Retina (tissue), 1 donor: ENCODE measurements around the gene UBB.
A peak's percentile ranks its signal among the peaks of the same experiment; 100 is the strongest.
"Not testable (repeated sequence)": the region's sequence is repeated elsewhere in the genome, so short reads cannot be mapped to it uniquely, and the experiment has no call there.

Experiments used
- DNase-seq: peaks from one replicate; pipeline ENCODE4 v3.0.0-alpha.2; 2016

Gene UBB

DNA sequence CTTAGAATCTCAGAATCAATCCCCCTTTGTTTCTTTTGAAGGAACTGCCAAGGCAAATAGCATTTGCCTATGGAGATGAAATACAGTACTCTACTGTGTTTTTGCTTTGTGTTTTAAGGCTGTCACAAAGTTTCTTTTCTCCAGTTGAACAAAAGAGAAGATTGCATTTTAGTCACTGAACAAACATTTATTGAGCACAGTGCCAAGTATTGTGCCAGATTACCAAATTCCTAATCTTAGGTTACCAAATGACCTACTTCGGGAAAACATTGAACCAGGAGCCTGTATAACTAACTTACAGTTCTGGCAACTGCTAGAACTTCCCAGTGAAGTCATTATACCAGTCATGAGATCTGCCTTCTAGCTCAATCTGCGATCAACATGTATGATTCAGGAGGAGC is 3.0 kb upstream of the UBB start:
- DNase-seq = no peak

DNA sequence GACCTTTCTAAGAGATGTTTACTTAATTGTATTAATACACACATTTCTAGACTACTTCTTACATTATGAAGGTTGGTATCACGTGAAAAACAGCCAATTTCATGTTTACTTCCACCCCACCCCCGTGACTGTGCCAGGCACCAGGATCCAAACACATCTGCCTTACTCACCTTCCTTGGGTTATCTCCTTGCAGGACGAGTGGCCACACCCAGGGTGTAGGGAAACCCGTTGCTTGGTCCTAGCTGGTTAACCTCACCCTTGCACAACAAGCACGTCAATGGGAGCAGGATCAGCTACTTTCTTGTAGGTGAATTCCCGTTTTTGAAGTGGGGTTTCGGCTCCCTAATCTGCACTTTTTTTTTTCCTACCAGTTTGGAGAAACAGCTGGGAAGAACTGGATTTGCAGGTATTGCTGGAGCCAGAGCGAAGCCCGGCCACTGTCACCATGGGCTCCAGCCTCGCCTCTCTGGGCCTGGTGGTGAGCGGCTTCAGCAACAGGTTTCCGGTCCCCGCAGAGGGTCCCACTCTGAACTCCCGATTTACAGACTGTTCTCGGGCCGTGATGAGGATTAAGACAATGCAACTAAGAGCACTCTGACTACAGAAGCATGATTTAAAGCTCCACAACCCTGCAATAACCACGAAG is 2.1 kb upstream of the UBB start:
- DNase-seq = no peak

GRCh38 chr17:16379654-16380053 is 1.2 kb upstream of the UBB start:
- no peak for DNase-seq

GRCh38 chr17:16381496-16381820 is 567 bp downstream of the UBB start:
- no peak for DNase-seq

DNA sequence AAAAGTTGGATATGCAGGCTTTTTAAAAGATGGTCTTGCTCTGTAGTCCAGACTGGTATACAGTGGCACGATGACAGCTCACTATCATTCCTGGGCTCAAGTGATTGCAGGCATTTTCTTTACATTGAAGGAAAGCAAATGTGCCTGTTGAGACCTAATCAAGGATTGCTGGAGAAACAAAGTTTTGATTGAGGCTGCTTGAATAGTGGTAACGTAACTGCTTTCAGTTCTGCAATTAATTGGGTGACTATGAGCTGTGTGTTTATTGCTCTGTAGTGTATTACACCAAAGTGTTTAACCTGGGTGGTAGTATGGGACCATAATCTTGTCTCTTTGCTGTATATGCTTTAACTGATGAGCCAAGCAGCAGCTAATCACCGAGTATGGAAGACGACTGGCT is 2.3 kb downstream of the UBB start:
- no peak for DNase-seq

DNA sequence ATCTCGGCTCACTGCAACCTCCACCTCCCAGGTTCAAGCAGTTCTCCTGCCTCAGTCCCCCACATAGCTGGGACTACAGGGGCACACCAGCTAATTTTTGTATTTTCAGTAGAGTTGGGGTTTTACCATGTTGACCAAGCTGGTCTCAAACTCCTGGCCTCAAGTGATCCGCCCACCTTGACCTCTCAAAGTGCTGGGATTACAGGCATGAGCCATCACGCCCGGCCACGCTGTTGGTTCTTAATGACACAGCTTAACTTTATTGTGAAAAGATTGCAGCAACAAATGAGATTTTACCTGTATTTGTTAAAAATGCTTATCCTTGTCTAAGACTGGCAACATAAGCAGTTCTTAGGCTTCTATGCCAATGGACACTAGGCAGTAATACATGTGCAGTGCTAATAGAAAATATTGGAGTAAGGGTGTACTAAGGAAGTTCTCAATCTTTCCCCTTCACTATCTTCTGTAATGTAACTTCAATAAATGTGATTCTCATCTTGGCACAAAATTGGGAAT is 2.9 kb downstream of the UBB start:
- DNase-seq = no peak

GRCh38 chr17:16384557-16384956 is 3.7 kb downstream of the UBB start:
- no peak for DNase-seq

- not testable (repeated sequence) for DNase-seq
These were observed 5.2 kb downstream of the UBB start for GRCh38 chr17:16386126-16386507.

- no peak for DNase-seq
These were observed 10.6 kb downstream of the UBB start for GRCh38 chr17:16391451-16391850.

DNA sequence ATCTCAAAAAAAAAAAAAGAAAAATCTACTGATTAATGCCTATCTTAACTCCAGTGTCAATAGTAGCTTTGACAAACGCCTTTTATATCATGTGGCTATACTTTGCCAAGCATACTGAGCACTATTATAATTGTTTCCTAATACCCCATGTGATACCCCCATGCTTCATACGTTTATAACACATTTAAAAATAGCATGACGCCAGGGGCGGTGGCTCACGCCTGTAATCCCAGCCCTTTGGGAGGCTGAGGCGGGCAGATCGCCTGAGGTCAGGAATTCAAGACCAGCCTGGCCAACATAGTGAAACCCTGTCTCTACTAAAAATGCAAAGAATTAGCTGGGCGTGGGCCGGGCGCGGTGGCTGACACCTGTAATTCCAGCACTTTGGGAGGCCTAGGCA is 11.6 kb downstream of the UBB start:
- DNase-seq = not testable (repeated sequence)

DNA sequence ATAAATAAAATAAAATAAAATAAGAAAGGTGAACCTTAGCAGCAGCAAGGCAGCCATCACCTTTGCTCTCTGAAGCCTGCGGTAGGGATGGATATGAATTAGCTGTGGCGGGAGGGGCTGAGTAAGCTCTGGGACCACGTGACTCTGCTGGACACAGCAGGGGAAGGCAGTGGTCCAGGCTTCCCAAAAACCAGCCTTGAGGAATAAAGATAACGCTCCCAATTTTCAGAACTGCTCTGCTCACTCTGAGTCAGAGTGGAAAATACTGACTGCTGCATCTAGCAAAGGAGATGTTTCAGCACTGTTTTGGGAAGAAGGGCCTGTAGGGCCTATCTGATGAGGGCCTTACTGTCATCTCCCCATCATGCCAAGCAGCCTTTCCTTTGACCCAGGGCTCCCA is 15.0 kb downstream of the UBB start:
- not testable (repeated sequence) for DNase-seq

GRCh38 chr17:16396693-16397092 is 15.8 kb downstream of the UBB start:
- not testable (repeated sequence) for DNase-seq

DNA sequence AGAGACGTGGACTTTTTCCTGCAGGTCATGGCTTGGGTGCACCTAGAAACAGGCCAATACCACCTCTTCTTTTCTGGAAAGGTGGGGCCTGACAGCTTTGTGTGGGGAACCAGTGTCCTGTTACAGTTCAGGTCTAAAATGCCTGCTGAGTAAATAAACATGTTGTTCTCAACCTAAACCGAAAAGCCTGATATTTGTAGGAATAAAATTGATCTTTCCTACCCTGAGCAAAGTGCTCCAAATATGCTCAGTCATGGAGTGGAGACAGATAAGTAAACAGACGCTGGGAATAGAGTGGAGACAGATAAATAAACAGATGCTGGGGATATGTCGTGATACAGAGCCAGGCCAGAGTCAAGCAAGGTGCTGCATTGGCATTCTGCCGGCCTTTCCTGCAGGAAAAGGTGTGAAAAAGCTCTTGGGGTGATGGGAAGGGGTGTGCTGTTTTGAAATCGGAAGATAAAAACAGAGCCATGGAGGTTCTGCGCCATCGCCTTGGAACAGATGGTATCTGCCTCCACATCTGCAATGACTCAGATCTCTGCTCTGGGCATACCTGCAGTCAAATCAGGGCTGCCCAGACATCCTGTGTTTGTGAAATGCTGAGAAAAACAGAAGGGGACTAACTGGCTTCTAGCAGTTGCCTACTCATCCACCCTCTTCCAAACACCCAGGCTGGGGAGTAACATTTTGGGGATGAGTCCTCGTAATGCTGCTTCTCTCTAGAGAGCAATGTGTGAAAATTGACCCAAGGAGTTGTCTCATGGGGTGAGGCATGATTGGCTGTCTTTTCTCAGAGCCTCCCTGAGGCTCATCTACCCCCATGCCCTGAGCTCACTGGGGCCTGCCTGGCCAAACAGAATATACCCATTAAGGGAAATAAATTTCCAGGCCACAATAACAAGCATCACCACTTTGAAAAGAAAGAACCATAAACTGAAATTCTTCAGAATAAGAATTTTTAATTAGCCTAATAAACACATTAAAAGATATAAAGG is 17.7 kb downstream of the UBB start:
- DNase-seq = no peak

DNA sequence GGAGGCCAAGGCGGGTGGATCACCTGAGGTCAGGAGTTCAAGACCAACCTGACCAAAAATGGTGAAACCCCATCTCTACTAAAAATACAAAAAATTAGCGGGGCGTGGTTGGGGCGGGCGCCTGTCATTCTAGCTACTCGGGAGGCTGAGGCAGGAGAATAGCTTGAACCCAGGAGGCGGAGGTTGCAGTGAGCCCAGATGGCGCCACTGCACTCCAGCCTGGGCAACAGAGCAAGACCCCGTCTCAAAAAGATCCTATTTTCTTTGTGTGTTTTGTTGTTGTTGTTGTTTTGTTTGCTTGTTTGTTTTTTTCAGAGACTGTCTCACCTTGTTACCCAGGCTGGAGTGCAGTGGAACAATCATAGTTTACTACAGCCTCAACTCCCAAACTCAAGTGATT is 23.0 kb downstream of the UBB start:
- DNase-seq = not testable (repeated sequence)

DNA sequence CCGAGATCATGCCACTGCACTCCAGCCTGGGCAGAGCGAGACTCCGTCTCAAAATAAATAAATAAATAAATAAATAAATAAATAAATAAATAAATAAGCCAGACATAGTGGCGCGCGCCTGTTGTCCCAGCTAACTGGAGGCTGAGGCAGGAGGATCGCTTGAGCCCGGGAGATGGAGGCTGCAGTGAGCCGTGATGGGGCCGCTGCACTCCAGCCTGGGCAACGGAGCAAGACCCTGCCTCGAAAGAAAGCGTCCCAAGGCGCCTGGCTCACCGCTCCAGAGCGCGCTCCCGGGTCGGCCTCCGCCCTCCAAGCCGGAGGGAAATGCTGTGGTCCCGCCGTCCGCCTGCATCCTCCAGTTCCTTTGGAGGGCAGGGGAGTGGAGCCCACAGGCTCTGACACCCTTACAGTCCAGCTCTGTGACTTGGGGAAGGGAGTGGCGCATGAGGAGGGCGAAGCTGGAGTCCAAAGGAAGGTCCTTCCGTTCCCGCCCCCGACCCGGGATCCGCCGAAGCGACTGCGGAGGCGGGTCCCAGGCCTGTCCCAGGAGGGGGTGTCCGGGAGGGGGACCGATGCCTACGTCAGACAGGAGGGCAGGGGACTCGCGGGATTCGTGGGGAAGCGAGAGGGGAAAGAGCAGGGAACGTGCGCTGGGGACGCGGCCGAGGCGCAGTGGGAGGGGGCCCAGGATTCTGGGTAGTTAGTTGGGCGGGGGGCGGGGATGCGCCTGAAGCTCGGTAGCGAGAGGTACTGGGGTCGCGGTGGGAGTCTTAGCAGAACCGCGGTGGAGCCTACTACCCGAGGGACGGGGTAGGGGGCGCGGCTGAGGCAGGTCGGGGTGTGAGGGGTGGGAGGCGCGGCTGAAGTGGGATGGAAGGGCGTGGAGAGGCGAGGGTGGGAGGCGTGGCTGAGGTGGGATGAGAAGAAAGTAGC is 26.1 kb downstream of the UBB start:
- peak; percentile 79 for DNase-seq

DNA sequence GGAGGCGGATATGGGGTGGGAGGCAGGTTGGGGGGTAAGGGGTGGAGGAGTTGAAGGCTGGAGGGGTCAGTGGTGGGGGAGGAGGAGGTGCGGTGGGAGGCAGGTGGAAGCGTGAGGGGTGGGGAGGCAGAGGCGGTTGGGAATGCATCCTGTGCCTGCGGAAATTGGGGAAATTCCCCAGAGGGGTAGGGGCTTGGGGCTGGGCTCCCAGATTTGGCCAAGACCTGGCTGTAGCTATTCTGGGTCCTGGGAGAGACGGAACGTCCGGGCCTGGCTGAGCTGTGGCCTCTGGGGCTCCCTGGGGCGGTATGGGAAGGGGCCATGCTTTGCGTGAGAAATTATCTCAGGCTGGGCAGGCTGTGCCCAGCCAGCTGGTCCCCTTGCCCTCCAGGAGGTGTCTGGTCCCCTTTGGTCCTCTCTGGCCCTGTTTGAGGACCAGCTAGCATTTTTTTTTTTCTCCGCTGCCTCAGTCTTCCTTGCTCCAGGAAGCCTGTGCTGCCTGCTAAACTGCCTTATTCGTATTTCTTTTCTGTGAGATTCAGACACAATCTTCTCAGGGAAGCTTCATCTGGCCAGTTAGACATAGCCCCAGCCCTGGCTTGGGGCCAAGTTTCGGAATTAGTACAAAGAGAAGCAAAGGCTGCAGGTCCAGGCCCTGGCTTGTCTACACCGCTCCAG is 27.2 kb downstream of the UBB start:
- DNase-seq = peak; percentile 50

DNA sequence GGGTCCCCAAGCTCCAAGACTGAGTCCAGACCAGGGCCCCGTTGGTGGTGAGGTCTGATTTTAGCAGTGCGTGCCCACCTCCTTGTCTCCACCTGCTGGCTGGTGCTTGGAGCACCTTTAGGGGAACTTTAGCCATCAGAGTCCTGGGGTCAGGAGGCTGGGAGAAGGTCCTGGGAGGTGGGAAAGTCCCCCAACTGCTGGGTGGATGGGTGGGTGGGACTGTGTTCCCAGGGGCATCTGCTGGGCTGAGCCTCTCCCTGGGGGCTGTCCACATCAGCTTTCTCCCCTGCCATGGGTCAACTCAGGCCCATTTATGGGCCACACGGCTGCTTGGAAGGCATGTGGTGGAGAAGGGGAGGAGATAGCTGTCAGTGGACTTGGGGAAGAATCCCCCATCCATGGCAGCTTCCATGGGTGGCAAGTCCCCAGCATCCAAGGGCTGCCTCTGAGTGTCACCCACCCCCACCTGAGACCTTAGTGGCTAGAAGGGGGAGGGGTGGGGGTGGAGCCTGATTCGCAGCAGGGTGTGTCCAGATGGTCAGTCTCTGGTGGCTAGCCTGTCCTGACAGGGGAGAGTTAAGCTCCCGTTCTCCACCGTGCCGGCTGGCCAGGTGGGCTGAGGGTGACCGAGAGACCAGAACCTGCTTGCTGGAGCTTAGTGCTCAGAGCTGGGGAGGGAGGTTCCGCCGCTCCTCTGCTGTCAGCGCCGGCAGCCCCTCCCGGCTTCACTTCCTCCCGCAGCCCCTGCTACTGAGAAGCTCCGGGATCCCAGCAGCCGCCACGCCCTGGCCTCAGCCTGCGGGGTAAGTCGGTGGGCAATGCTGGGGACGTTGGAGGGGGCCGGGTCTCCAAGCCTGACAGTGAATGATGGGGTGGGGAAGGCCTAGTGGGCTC is 34.4 kb downstream of the UBB start, which contains the start of gene TRPV2:
TRPV2 (plus strand) TSS at position 541 of the 894 bp plus-strand sequence. CDS start 2,098 bp downstream, outside the sequence.
- DNase-seq = peak; percentile 29

DNA sequence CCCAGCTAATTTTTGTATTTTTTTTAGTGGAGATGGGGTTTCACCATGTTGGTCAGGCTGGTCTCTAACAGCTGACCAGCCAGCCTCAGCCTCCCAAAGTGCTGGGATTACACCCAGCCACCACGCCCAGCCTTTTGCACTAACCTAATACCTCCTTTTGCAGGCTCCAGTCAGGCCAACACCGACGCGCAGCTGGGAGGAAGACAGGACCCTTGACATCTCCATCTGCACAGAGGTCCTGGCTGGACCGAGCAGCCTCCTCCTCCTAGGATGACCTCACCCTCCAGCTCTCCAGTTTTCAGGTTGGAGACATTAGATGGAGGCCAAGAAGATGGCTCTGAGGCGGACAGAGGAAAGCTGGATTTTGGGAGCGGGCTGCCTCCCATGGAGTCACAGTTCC is 36.5 kb downstream of the UBB start:
- no peak for DNase-seq

DNA sequence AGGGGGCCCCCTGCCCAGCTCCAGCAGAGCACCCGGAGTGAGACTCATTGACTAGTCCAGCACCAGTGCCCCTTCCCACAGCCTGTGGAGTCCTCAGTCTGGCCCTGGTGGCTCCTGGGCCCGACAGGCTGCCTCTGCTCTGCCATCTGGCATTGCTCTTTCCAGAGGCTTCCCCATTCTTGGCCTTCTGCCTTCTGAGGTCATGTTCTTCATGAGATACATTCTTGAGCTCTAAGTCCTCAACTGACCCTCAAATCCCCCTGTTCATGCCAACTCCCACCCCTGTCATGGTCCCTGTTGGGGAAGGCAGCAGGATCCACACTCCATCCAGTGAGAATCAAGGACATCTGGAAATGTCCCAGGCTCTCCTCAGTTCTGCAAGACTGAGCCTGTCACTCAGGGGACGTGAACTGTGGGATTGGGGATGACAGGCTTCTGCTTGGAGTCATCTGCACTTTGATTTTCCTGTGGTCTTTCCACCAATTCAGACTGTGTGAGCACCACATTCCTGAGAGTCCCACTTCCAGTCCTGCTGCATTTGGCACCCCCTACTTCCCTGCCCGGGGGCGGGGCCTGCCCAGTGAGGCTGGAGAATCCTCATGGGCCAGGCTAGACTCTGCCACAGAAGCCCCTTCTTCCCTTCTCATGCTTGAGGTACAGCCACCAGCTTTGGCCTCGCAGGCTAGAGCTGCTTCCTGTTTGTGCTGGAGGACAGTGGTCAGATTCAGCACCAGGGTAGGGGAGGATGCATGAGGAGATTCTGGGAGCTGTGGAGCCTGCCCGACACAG is 37.2 kb downstream of the UBB start:
- peak; percentile 61 for DNase-seq

- DNase-seq = no peak
These were observed 37.8 kb downstream of the UBB start for GRCh38 chr17:16418685-16419068.
